GM18511 (cell line): ENCODE measurements around the gene RABGAP1L.
"Not testable (repeated sequence)": the region's sequence is repeated elsewhere in the genome, so short reads cannot be mapped to it uniquely, and the experiment has no call there.

Source experiments
- ATAC-seq: cut with Tn5 transposase; IDR thresholded peaks from one replicate; pipeline ENCODE4 v1.9.1; 2021; ENCODE audit warnings: mild to moderate bottlenecking, moderate library complexity; ENCODE audit not compliant: unreplicated experiment

Gene RABGAP1L

DNA sequence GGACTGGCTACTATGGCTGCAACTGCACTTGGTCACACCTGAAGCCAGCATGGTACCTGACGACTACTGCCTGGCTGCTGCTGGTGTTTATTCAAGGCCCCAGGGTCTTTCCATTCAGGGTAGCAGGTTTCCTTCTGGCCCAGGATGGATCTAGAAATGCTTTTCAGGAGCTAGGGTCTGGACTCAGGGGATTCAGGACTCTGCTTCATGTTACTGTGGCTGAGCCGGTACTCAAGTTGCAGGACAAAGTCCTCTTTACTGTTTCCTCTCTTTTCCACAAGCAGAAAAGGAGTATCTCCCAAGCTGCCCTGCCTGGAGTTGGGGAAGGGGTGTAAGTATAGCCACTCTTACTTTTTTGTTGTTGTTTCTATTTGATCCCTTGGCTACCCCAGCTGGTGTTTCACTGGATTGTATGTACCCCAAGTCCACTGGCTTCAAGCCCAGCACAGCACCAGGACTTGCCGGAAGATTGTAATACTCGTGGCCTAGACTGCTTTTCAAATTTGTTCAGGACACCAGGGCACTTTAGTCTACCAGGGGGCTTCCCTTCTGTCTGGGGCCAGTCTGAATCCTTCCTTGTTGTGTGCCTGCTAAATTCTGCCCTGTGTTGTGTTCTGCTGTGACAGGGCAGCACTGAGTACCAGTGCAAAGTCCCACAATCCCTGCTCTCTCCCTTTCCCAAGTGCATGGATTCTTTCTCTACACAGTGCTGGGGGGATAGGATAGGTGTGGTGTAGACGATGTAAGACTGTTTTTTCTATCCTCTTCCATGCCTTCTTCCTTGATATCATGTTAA lies 536.9 kb downstream of the RABGAP1L start:
- no peak for ATAC-seq

DNA sequence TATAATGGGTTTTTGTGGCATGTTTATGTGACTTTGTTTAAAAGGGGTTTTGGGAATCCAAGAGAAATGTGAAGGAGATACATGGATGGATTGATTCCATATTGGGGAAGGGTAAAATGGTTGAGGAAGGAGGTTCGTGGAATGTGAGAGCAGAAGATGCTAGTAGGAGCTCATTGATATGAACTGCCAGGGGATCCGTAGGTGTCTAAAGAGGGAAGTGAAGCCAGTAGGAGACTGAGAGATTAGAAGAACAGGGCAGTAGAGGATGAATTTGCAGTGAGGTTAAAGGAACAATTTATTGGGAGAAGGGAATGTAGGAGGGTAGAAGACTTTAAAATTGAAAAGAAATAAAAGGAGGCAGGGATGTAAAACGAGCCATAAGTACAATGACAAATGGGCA lies 541.0 kb downstream of the RABGAP1L start:
- ATAC-seq = no peak

DNA sequence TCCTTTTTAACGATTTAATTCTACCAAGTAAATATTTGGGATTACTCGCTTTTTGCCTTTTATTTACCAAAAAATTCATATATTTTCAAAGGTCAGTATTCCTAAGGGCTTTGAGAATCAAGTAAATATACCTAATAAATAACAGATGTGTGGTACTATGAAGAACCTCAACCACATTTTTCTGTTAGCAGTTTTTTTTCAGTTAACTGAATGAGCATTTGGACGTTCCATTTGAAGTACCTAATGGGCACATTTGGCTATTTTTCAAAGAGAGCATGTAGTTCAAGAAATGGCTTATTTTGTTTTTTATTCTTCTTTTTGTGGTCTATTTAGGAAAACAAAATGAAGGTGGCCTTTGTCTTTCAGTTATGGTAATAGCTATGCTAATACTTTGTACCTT lies 541.5 kb downstream of the RABGAP1L start:
- no peak for ATAC-seq

DNA sequence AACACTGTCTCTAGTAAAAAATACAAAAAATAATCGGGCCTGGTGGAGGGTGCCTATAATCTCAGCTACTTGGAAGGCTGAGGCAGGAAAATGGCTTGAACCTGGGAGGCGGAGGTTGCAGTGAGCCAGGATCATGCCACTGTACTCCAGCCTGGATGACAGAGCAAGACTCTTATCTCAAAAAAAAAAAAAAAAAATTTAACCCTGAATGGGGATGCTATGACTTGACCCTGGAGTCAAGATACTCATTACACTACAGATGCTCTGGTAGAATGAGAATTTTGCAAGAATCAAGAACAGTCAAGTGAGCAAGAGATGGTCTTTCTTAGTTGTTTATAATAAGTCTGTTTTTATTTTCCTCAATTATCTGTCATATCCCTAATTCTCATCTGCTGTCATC lies 542.2 kb downstream of the RABGAP1L start:
- ATAC-seq = no peak

DNA sequence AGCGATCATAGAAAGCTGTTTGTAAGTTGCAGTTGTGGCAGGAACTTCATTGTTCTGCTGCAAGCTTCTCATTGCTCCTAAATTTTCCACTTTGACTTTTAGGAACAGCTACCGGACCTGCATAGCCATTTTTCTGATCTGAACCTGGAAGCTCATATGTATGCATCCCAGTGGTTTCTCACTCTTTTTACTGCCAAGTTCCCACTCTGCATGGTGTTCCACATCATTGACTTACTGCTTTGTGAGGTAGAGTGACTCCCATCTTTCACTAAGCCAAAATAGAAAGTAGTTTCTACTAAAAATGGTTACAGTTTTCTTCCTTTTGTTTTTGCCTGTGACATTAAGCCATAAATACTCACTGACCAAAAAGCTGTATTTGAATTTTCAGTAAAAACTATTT lies 542.7 kb downstream of the RABGAP1L start:
- no peak for ATAC-seq

DNA sequence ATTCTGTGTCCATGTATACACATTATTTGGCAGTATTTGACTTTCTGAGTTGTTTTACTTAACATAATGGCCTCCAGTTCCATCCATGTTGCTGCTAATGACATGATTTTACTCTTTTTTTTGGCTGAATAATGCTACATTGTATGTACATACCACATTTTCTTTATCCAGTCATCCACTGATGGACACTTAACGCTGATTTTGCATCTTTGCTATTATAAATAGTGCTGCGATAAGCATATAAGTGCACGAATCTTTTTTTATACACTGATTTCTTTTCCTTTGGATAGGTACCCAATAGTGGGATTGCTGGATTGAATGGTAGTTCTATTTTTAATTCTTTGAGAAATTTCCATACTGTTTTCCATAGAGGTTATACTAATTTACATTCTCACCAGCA lies 544.0 kb downstream of the RABGAP1L start:
- ATAC-seq = no peak

DNA sequence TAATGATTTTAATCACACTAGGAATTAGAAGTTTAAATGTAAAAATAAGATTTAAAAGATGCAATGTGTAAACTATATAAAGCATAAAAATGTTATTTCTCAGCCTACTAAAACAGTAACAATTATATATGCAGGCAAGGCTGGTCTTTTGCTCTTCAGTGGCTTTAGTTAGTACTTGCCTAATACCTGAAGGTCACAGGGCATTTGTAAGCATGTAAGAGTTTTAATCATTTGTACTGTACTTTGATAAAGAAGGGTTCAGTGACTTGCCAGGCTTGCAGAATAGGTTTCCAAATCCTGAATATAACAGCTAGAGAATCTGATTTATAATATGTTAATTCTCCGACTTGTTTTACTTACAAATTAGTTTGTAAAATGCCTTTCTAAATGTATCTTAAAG lies 545.0 kb downstream of the RABGAP1L start:
- no peak for ATAC-seq

DNA sequence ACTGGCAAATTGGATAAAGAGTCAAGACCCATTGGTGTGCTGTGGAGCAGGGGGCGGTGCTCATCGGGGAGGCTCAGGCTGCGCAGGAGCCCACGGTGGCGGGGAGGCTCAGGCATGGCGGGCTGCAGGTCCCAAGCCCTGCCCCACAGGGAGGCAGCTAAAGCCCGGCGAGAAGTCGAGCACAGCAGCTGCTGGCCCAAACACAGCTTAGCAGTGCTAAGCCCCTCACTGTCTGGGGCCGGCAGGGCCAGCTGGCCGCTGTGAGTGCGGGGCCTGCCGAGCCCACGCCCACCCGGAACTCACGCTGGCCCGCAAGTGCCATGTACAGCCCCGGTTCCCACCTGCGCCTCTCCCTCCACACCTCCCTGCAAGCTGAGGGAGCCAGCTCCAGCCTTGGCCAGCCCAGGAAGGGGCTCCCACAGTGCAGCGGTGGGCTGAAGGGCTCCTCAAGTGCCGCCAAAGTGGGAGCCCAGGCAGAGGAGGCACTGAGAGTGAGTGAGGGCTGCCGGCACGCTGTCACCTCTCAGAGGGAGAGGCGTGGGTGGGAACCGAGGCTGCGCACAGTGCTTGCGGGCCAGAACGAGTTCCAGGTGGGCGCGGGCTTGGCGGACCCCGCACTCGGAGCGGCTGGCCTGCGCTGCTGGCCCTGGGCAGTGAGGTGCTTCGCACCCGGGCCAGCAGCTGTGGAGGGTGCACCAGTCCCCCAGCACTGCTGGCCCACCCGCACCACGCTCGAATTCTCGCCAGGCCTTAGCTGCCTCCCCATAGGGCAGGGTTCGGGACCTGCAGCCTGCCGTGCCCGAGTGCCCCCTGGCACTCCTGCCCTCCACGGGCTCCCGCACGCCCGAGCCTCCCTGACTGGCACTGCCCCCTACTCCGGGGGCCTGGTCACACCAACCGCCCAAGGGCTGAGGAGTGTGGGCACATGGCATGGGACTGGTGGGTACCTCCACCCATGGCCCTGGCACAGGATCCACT lies 551.8 kb downstream of the RABGAP1L start:
- no peak for ATAC-seq

DNA sequence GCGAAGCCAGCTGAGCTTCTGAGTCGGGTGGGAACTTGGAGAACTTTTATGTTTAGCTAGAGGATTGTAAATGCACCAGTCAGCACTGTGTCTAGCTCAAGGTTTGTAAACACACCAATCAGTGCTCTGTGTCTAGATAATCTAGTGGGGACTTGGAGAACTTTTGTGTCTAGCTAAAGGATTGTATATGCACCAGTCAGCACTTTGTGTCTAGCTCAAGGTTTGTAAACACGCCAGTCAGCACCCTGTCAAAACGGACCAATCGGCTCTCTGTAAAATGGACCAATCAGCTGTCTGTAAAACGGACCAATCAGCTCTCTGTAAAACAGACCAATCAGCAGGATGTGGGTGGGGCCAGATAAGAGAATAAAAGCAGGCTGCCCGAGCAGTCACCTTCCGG lies 552.5 kb downstream of the RABGAP1L start:
- not testable (repeated sequence) for ATAC-seq

DNA sequence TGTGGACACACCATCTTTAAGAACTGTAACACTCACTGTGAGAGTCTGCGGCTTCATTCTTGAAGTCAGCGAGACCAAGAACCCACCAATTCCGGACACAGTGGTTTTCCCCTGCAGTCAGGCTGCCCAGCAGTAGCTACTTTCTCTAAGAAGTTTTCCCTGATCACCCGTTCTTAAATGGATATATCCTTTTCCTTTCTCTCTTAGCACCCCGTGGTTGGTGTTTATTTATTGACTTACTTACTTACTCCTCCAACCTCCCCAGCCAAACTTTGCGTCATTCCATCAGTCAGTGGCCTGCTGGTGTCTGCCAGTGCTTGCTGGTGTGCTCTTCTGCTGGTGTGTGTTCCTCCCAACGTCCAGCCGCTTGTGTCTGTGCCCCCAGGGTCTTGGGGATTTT lies 553.2 kb downstream of the RABGAP1L start:
- no peak for ATAC-seq

DNA sequence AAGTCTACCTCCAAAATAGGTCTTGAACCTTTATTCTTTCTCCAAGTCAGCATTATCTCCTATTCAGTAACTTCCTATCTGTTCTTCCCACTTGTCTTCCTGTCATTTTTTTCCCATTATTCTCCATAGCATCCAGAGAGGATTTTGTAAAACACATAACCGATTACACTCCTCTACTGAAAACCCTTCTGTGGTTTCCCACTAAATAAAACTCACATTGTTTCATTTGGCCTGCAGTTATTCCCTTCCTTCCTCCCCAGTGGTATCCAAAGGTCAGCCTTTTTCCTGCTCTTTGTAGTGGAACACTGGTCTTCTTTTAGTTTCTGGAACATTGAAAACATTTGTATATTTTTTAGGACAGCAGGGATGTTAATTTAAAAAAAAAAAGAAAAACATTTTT lies 554.5 kb downstream of the RABGAP1L start:
- no peak for ATAC-seq

DNA sequence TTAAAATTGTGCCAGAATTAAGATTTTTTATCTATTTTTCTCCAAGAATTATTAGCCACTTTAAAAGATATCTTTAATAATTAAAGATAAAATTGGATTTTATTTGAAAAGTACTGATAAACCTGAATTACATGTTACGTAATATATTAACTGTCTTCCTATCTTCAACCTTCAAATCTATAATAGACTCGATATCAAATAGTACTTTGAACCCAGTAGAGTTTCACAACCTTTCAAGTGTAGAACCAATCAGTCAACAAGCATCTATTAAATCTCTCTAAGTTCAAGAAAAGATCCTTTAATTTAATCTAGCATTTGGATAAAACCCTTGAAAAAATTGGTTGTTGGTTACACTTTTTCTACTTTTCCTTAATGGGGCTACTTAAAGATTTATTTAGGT lies 559.9 kb downstream of the RABGAP1L start:
- no peak for ATAC-seq

DNA sequence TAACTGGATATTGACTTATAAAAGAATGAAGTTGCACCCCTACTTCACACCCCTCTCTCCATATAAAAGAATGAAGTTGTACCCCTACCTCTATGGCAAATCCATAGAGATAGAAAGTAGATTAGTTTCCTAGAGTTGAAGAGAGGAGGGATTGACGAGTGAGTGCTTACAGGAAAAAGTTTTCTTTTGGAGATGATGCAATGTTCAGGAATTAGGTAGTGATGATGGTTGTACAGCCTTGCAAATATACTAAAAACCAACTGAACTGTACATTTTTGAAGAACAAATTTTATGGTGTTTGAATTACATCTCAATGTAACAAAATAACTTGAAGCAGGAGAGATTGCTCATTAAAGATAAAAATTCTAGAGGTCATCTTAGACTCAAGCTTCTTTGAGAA lies 561.3 kb downstream of the RABGAP1L start:
- ATAC-seq = no peak

DNA sequence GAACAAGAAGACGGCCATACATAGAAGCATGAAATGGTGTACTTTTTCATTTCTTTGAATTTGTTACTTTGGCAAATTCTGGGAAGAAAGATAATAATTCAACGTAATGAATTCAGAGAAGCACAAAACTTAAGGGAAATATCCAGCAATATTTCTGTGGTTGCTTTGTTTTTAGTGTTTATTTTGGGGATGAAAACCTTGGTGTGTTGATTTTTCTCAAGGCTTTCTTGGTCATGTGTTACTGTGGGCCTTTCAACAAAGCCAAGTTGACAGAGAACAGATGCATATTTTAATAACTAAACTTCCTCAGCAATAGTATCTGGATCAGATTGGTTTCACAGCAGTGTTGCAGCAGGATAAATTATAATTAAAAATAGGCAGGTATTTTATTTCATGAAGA lies 561.9 kb downstream of the RABGAP1L start:
- no peak for ATAC-seq

DNA sequence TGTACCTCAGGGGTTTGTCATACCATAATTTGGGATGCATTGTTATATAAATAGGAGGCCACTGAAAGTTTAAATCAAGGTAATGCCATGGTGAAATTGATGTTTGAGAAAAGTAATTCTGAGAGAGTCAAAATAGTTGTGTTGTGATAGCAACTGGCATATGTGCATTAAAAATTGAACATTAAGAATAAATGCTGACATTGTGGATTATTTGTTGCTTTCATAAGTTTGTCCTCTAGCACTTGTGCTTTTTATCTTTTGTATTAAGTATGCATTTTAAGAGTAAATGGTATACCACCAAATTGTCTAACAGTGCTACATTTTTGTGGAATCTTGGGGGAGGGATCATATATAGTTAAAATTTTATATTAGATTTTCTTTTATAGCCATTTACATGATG lies 564.5 kb downstream of the RABGAP1L start:
- no peak for ATAC-seq

DNA sequence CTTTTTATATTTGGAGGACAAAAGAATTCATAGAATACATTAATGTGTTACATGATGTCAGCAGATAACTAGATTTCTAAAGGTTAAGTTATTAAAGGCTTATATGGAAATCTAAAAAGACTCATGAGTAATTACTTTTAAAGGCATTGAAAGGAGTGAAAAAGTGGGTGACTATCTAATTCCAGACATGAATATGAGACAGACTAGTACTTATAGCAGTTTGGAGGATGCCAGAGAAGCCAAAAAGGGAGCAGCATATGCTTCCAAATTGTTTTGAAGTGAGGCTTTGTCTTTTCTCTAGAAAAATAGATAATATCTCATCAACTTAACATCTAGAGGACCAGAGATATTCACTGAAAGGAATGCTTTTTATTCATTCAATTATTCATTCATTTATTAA lies 564.9 kb downstream of the RABGAP1L start:
- ATAC-seq = no peak

DNA sequence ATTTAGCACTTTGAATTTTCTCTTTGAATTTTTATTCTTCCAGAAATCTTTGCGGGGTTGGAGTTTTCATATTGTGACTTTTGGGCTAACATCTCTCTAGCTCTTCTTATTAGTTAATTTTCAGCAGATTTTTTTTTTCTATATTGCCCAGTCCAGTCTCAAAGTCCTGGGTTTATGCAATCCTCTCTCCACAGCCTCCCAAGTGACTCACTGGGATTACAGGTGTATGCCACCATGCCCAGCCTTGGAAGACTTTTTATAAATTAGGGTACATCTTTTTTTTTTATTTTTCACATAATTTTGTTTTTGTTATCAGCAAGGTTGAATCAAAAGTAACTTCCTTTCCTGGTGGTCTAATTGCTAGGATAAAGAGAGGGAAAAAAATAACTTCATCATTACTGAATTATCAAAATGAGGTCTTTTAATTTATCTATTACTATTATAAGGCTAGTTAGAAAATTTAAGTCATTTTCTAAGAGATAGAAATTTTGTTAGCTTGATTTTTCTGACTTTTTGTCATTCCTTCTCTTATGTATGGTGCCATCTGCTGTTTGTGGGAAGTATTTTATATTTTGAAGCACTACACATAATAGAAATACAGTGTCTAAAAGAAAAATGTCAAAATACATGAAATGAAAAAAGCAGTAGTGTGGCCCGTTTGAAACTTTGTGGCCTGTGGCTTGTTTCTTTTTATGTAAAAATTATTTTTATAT lies 567.0 kb downstream of the RABGAP1L start:
- no peak for ATAC-seq

DNA sequence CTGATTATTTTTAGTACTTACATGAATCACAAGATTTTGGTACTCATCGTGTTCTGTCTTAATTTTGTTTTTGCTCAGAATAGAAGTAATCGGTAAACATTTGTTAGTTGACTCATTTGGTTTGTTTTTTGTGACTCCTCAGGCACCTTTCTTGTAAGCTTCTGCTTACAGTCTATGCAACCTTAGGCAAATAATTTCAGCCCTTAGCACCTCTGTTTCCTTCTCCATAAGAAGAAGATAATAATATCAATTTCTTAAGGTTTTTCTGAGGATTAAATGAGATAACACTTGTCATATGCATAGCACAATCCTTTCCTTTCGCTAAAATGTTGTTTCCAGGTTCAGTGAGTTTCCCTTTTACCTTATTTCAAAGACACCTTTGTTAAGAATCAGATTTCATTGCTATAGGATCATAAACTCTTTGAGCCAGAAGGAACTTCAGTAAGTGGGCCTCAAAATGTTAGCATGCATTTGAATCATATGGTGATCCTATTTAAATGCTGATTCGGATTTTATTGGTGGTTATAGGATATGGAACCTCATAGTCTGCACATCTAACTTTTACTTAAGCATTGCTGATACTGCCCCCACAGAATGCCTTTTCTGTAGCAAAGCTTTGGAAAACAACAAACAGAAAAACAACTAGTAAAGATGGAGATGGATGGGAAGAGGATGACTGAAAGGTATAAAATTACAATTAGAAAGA lies 567.7 kb downstream of the RABGAP1L start:
- ATAC-seq = no peak

DNA sequence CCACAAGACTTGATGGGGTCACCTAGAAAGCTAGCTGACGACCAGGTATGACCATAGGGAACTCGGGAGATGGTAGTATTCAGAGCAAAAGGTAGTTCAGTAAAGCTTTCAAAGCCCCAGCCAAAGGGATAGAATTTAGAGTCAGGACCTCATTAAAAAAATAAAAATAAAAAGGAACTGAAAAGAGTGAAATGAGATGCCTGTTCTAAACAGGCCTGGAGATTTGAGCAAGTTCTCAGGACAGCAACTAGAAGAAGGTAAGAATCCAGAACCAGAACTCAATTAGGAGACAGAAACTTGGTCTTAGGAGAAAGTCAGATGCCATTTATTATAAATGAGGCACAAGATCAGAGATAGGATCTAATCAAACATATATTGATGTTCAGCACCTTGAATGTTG lies 575.0 kb downstream of the RABGAP1L start:
- no peak for ATAC-seq

DNA sequence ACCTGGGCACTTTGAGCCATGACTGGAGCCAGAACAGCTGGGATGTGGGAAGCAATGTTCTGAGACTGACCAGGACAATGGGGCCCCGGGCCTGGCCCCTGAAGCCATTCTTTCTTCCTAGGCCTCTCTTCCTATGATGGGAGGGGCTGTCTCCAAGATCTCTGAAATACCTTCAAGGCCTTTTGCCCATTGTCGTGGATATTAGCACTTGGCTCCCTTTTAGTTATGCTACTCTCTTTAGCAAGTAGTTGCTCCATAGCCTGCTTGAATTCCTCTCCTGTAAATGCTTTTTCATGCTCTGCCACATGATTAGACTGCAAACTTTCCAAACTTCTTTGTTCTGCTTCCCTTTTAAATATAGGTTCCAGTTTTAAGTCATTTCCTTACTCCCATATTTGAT lies 577.5 kb downstream of the RABGAP1L start:
- ATAC-seq = no peak
